Coronary artery (tissue), 2 donors: ENCODE measurements around the gene KCNH1.

ENCODE experiments used
- DNase-seq: peaks from one replicate; pipeline ENCODE4 v3.0.0-alpha.2; 2017; ENCODE audit warnings: low spot score
- H3K27ac ChIP-seq, 2 donors: fragments of 200-600 bp; sonication (generic); one replicate each; pipeline ENCODE4 v1.5.1; 2016 to 2019
- H3K4me3 ChIP-seq: fragments of 200-600 bp; sonication (generic); 2 replicates; pipeline ENCODE4 v1.5.1; 2016; ENCODE audit warnings: mild to moderate bottlenecking, moderate library complexity
- CTCF ChIP-seq: fragments of 200-600 bp; sonication (generic); IDR thresholded peaks from one replicate; pipeline ENCODE4 v1.5.1; 2019; ENCODE audit warnings: antibody characterized with exemption

KCNH1 gene

GRCh38 chr1:210633636-210634035, 500.3 kb downstream of the KCNH1 start:
- no peak overlapping the region for H3K4me3 ChIP-seq
- no peak for DNase-seq
- H3K27ac ChIP-seq, result no peak overlapping the region
- no peak for TF ChIP-seq CTCF

- no peak for TF ChIP-seq CTCF
- H3K4me3 ChIP-seq, result no peak overlapping the region
- no peak overlapping the region for H3K27ac ChIP-seq
- DNase-seq, result no peak
Observed at GRCh38 chr1:210633140-210633539, 500.8 kb downstream of the KCNH1 start.

- H3K4me3 ChIP-seq, result no peak overlapping the region
- no peak for TF ChIP-seq CTCF
- no peak overlapping the region for H3K27ac ChIP-seq
Observed at GRCh38 chr1:210631399-210631798, 502.5 kb downstream of the KCNH1 start.

GRCh38 chr1:210629276-210629675, 504.7 kb downstream of the KCNH1 start:
- DNase-seq, result no peak
- no peak for TF ChIP-seq CTCF
- H3K27ac ChIP-seq, result no peak overlapping the region
- H3K4me3 ChIP-seq, result no peak overlapping the region

More at GRCh38 chr1:210631399-210631798, 502.5 kb downstream of the KCNH1 start:
- no peak for DNase-seq

- DNase-seq, result no peak
Observed at GRCh38 chr1:210627755-210628154, 506.2 kb downstream of the KCNH1 start.

More at GRCh38 chr1:210627755-210628154, 506.2 kb downstream of the KCNH1 start:
- H3K27ac ChIP-seq, result no peak overlapping the region
- no peak for TF ChIP-seq CTCF
- H3K4me3 ChIP-seq, result no peak overlapping the region
